Measurements from ENCODE around the gene GNAS-AS1. TPM values are rescaled to one million over a fixed set of nuclear protein-coding genes. Genes with fewer than 3 reads are reported as not detected.

The GNAS-AS1 gene
- total and polyA plus RNA-seq, 2 of the 8 experiments (the other 6 are each of a cell fraction or from before 2014, with no cell fraction given), result 4.7 to 13.7 TPM

- TF ChIP-seq CHD7 (IDR thresholded peaks at IDR 0.05; ENCODE audit: insufficient replicate concordance, low read length) (no peak), SIN3A (conservative IDR thresholded peaks at IDR 0.05 in 1 of 2, IDR thresholded peaks at IDR 0.05 in 1 of 2; ENCODE audit: low read depth in 1 of 2, low read length in 2 of 2) (no peak), EZH2 (IDR thresholded peaks at IDR 0.05; ENCODE audit: low read depth, low read length, severe bottlenecking) (no peak), BRCA1 (IDR thresholded peaks at IDR 0.05; ENCODE audit: low read depth, low read length) (no peak), RNF2 (IDR thresholded peaks at IDR 0.05; ENCODE audit: borderline replicate concordance, low read depth, low read length, missing control alignments, poor library complexity, severe bottlenecking) (no peak), POLR2AphosphoS5 (IDR thresholded peaks at IDR 0.05; ENCODE audit: low read depth, low read length) (no peak), CBX8 (IDR thresholded peaks at IDR 0.05; ENCODE audit: borderline replicate concordance, low read depth, low read length) (no peak), ZNF274 (IDR thresholded peaks at IDR 0.05; ENCODE audit: borderline replicate concordance, extremely low read depth, low read length) (no peak), GTF2F1 (IDR thresholded peaks at IDR 0.05; ENCODE audit: borderline replicate concordance, low read depth, low read length) (no peak), POLR2A (IDR thresholded peaks at IDR 0.05; ENCODE audit: control extremely low read depth in 1 of 2, low read depth in 2 of 2, low read length in 2 of 2) (no peak)
These were observed 19.8 kb upstream of the GNAS-AS1 start (continued) for GRCh38 chr20:58870293-58871014.
